ENCODE results near the gene FAM98B.

DNA sequence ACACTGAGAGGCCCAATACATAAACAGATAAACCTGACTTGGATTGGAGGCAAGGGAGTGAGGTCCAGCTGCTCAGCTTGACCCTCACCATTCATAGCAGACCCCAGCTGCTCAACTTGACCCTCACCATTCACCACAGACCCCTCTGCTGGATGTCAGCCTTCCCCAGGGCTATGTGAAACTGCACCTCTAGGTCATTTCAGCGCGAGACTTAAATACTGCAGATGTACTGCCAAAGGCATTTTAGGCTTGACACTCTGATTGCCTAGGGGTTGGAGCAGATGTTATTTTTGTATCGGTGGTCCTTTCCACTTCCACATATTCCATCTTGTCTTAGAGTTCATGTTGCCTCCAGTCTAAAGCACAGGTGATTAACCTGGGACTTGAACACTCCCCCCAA, 41.5 kb upstream of the FAM98B start:
- TF ChIP-seq CTCF (optimal IDR thresholded peaks at IDR 0.05 in 1 of 3, IDR thresholded peaks at IDR 0.05 in 1 of 3, conservative IDR thresholded peaks at IDR 0.05 in 1 of 3; ENCODE audit: extremely low read depth in 1 of 3, insufficient read depth in 2 of 3, low read length in 3 of 3) (no peak), EZH2 (IDR thresholded peaks at IDR 0.05; ENCODE audit: low read length) (no peak)
